ENCODE measurements around the gene MITF.

GRCh38 chr3:69823743-69824142 is 84.5 kb downstream of the MITF start:
- TF ChIP-seq CTCF (IDR thresholded peaks at IDR 0.05) (no peak), POLR2A (IDR thresholded peaks at IDR 0.05) (no peak)
